DMS53 treated with DMSO at 0.1 percent for 48 hours (cell line): ENCODE results near the gene DGKI.

Experiments used
- DNase-seq: peaks from one replicate; lab custom pipeline; 2025; ENCODE audit not compliant: unreplicated experiment; lab: John Stamatoyannopoulos, UW

The DGKI gene

GRCh38 chr7:137791930-137792329 lies 54.8 kb downstream of the DGKI start:
- DNase-seq, result no peak

- DNase-seq, result no peak
Measured at GRCh38 chr7:137790828-137791227, 55.9 kb downstream of the DGKI start.

- DNase-seq, result no peak
Measured at GRCh38 chr7:137789215-137789882, 57.4 kb downstream of the DGKI start.

- DNase-seq, result no peak
Measured at GRCh38 chr7:137787301-137787976, 59.3 kb downstream of the DGKI start.

- DNase-seq, result no peak
Measured at GRCh38 chr7:137778511-137778910, 68.3 kb downstream of the DGKI start.

- no peak for DNase-seq
Measured at GRCh38 chr7:137774793-137775201, 72.0 kb downstream of the DGKI start.

- no peak for DNase-seq
Measured at GRCh38 chr7:137772748-137773147, 74.0 kb downstream of the DGKI start.

- DNase-seq, result no peak
Measured at GRCh38 chr7:137772316-137772715, 74.5 kb downstream of the DGKI start.

- DNase-seq, result no peak
Measured at GRCh38 chr7:137771679-137772078, 75.1 kb downstream of the DGKI start.

- DNase-seq, result no peak
Measured at GRCh38 chr7:137771273-137771672, 75.5 kb downstream of the DGKI start.

- DNase-seq, result no peak
Measured at GRCh38 chr7:137768366-137768765, 78.4 kb downstream of the DGKI start.

GRCh38 chr7:137762334-137762733 lies 84.4 kb downstream of the DGKI start:
- DNase-seq, result no peak

GRCh38 chr7:137760111-137760510 lies 86.7 kb downstream of the DGKI start:
- no peak for DNase-seq

- no peak for DNase-seq
Measured at GRCh38 chr7:137757146-137757925, 89.4 kb downstream of the DGKI start.

GRCh38 chr7:137755846-137756651 lies 90.7 kb downstream of the DGKI start:
- no peak for DNase-seq

GRCh38 chr7:137755427-137755826 lies 91.3 kb downstream of the DGKI start:
- DNase-seq, result no peak

- DNase-seq, result no peak
Measured at GRCh38 chr7:137753948-137754851, 92.6 kb downstream of the DGKI start.

- no peak for DNase-seq
Measured at GRCh38 chr7:137753575-137753947, 93.2 kb downstream of the DGKI start.

GRCh38 chr7:137753067-137753466 lies 93.7 kb downstream of the DGKI start:
- DNase-seq, result no peak

GRCh38 chr7:137751361-137752009 lies 95.3 kb downstream of the DGKI start:
- no peak for DNase-seq
